ENCODE data around the gene CCT3. TPM values are rescaled to one million over a fixed set of nuclear protein-coding genes. Genes with fewer than 3 reads are reported as not detected.

Gene CCT3
- total and polyA plus RNA-seq, 2 experiments from 2014 or later, result 405 to 618 TPM

DNA sequence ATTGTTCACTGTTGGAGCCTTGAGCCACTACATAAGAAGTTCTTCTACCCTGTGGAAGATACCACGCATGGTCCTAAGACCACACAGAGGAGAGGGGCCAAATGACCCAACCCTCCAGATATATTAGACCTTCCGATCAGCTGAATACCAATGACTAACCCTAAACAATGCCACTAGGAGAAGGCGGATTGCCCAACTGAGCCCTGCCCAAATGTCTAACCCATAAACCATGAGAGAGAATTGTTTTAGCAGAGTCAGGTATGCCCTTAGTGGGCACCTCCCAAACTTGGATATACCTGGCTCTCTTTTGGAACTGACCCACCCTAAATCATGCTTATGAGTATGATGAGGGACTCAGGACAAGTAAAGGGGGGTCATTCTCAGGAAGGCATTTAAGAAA, 67.8 kb downstream of the CCT3 start (continued):
- TF ChIP-seq EZH2phosphoT487 (IDR thresholded peaks at IDR 0.05; ENCODE audit: unreplicated experiment) (no peak), ZNF114 (CRISPR knock-in tag; IDR thresholded peaks at IDR 0.05) (no peak)
- TF ChIP-seq, protein P1, sequence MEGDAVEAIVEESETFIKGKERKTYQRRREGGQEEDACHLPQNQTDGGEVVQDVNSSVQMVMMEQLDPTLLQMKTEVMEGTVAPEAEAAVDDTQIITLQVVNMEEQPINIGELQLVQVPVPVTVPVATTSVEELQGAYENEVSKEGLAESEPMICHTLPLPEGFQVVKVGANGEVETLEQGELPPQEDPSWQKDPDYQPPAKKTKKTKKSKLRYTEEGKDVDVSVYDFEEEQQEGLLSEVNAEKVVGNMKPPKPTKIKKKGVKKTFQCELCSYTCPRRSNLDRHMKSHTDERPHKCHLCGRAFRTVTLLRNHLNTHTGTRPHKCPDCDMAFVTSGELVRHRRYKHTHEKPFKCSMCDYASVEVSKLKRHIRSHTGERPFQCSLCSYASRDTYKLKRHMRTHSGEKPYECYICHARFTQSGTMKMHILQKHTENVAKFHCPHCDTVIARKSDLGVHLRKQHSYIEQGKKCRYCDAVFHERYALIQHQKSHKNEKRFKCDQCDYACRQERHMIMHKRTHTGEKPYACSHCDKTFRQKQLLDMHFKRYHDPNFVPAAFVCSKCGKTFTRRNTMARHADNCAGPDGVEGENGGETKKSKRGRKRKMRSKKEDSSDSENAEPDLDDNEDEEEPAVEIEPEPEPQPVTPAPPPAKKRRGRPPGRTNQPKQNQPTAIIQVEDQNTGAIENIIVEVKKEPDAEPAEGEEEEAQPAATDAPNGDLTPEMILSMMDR (conservative IDR thresholded peaks at IDR 0.05; ENCODE audit: low read depth in 2 of 2), result no peak

DNA sequence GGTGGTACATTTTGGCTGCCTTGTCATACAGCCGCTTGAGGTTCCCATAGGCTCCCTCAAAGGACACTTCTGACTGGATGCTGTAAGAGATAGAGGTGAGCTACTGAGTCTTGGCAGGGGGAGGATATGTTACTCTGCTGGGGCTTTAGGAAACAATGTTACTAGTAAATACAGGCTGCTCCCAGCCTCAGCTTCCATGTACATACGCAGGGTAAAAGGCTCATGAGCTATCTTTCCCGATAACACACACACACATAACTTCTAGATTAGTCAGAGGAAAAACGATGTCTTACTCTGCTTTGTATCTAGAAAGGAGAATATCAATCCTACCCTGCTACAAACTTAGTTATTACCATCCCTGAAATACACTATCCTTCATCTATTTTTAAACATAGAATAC, 69.8 kb downstream of the CCT3 start:
- H3K27ac ChIP-seq (ENCODE audit: low read depth), result no peak overlapping the region
- H3K27me3 Mint-ChIP-seq (ENCODE audit: insufficient read depth, low read depth, poor library complexity), result peaks cover 3% of the 10 kb centered on the region
- TF ChIP-seq STAT1 (IDR thresholded peaks at IDR 0.05; ENCODE audit: unreplicated experiment), result no peak
- no peak for TF ChIP-seq JUNB (IDR thresholded peaks at IDR 0.05; ENCODE audit: unreplicated experiment)
- TF ChIP-seq EZH2 (IDR thresholded peaks at IDR 0.05; ENCODE audit: low read depth, unreplicated experiment), result no peak
- TF ChIP-seq, protein P2, sequence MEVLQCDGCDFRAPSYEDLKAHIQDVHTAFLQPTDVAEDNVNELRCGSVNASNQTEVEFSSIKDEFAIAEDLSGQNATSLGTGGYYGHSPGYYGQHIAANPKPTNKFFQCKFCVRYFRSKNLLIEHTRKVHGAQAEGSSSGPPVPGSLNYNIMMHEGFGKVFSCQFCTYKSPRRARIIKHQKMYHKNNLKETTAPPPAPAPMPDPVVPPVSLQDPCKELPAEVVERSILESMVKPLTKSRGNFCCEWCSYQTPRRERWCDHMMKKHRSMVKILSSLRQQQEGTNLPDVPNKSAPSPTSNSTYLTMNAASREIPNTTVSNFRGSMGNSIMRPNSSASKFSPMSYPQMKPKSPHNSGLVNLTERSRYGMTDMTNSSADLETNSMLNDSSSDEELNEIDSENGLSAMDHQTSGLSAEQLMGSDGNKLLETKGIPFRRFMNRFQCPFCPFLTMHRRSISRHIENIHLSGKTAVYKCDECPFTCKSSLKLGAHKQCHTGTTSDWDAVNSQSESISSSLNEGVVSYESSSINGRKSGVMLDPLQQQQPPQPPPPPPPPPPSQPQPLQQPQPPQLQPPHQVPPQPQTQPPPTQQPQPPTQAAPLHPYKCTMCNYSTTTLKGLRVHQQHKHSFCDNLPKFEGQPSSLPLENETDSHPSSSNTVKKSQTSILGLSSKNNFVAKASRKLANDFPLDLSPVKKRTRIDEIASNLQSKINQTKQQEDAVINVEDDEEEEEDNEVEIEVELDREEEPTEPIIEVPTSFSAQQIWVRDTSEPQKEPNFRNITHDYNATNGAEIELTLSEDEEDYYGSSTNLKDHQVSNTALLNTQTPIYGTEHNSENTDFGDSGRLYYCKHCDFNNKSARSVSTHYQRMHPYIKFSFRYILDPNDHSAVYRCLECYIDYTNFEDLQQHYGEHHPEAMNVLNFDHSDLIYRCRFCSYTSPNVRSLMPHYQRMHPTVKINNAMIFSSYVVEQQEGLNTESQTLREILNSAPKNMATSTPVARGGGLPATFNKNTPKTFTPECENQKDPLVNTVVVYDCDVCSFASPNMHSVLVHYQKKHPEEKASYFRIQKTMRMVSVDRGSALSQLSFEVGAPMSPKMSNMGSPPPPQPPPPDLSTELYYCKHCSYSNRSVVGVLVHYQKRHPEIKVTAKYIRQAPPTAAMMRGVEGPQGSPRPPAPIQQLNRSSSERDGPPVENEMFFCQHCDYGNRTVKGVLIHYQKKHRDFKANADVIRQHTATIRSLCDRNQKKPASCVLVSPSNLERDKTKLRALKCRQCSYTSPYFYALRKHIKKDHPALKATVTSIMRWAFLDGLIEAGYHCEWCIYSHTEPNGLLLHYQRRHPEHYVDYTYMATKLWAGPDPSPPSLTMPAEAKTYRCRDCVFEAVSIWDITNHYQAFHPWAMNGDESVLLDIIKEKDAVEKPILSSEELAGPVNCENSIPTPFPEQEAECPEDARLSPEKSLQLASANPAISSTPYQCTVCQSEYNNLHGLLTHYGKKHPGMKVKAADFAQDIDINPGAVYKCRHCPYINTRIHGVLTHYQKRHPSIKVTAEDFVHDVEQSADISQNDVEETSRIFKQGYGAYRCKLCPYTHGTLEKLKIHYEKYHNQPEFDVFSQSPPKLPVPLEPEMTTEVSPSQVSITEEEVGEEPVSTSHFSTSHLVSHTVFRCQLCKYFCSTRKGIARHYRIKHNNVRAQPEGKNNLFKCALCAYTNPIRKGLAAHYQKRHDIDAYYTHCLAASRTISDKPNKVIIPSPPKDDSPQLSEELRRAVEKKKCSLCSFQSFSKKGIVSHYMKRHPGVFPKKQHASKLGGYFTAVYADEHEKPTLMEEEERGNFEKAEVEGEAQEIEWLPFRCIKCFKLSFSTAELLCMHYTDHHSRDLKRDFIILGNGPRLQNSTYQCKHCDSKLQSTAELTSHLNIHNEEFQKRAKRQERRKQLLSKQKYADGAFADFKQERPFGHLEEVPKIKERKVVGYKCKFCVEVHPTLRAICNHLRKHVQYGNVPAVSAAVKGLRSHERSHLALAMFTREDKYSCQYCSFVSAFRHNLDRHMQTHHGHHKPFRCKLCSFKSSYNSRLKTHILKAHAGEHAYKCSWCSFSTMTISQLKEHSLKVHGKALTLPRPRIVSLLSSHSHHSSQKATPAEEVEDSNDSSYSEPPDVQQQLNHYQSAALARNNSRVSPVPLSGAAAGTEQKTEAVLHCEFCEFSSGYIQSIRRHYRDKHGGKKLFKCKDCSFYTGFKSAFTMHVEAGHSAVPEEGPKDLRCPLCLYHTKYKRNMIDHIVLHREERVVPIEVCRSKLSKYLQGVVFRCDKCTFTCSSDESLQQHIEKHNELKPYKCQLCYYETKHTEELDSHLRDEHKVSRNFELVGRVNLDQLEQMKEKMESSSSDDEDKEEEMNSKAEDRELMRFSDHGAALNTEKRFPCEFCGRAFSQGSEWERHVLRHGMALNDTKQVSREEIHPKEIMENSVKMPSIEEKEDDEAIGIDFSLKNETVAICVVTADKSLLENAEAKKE (CRISPR knock-in tag; IDR thresholded peaks at IDR 0.05), result no peak
- TF ChIP-seq, protein P3, sequence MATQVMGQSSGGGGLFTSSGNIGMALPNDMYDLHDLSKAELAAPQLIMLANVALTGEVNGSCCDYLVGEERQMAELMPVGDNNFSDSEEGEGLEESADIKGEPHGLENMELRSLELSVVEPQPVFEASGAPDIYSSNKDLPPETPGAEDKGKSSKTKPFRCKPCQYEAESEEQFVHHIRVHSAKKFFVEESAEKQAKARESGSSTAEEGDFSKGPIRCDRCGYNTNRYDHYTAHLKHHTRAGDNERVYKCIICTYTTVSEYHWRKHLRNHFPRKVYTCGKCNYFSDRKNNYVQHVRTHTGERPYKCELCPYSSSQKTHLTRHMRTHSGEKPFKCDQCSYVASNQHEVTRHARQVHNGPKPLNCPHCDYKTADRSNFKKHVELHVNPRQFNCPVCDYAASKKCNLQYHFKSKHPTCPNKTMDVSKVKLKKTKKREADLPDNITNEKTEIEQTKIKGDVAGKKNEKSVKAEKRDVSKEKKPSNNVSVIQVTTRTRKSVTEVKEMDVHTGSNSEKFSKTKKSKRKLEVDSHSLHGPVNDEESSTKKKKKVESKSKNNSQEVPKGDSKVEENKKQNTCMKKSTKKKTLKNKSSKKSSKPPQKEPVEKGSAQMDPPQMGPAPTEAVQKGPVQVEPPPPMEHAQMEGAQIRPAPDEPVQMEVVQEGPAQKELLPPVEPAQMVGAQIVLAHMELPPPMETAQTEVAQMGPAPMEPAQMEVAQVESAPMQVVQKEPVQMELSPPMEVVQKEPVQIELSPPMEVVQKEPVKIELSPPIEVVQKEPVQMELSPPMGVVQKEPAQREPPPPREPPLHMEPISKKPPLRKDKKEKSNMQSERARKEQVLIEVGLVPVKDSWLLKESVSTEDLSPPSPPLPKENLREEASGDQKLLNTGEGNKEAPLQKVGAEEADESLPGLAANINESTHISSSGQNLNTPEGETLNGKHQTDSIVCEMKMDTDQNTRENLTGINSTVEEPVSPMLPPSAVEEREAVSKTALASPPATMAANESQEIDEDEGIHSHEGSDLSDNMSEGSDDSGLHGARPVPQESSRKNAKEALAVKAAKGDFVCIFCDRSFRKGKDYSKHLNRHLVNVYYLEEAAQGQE (IDR thresholded peaks at IDR 0.05; ENCODE audit: unreplicated experiment), result no peak
- no peak for TF ChIP-seq POLR2AphosphoS5 (IDR thresholded peaks at IDR 0.05; ENCODE audit: low read depth)
- no peak for TF ChIP-seq EZH2phosphoT487 (IDR thresholded peaks at IDR 0.05; ENCODE audit: unreplicated experiment)
- TF ChIP-seq ZNF331 (CRISPR knock-in tag; IDR thresholded peaks at IDR 0.05; ENCODE audit: low read depth), result no peak
- TF ChIP-seq, protein P1 (conservative IDR thresholded peaks at IDR 0.05; ENCODE audit: low read depth in 2 of 2), result no peak
- TF ChIP-seq NANOG (IDR thresholded peaks at IDR 0.05; ENCODE audit: borderline replicate concordance), result no peak
- no peak for TF ChIP-seq CREB1 (CRISPR knock-in tag; IDR thresholded peaks at IDR 0.05; ENCODE audit: low read depth)
- TF ChIP-seq ZNF114 (CRISPR knock-in tag; IDR thresholded peaks at IDR 0.05), result no peak

More for the DNA sequence above, 69.8 kb downstream of the CCT3 start:
- Mint-ChIP-seq H3K4me1 (no peaks in the 10 kb centered on the region), H3K36me3 (ENCODE audit: low read depth) (peaks cover 84% of the 10 kb centered on the region), H3K9me3 (no peaks in the 10 kb centered on the region), H3K4me3 (no peak overlapping the region), H3K27ac (no peak overlapping the region)
- Histone ChIP-seq H3K79me2 (replicated peaks; ENCODE audit: insufficient read depth) (no peaks in the 10 kb centered on the region), H4K20me1 (replicated peaks; ENCODE audit: insufficient read depth) (peaks cover 26% of the 10 kb centered on the region), H3K4me2 (no peak overlapping the region), H3K27me3 (ENCODE audit: insufficient read depth) (no peaks in the 10 kb centered on the region), H2AFZ (no peak overlapping the region), H3F3A (replicated peaks; ENCODE audit: low read depth) (peaks cover 29% of the 10 kb centered on the region; the same call in 1 of the 2 replicates), H3K9me2 (ENCODE audit: insufficient read depth) (no peaks in the 10 kb centered on the region), H3K4me1 (ENCODE audit: insufficient read depth) (no peaks in the 10 kb centered on the region), H3K4me3 (no peak overlapping the region), H3K36me3 (ENCODE audit: insufficient read depth) (peaks cover 81% of the 10 kb centered on the region)
- DNase-seq (ENCODE audit: low spot score) (no peak), ATAC-seq (no peak)

Data from GM23338 (cell line).